Panc1 (cell line): ENCODE data around the gene ASTN2. TPM values are rescaled to one million over a fixed set of nuclear protein-coding genes. Genes with fewer than 3 reads are reported as not detected.

Experiments used
- ATAC-seq: fragments of 200-7000 bp; cut with Tn5 transposase; 2 replicates; pipeline ENCODE4 v1.9.1; 2020; ENCODE audit warnings: mild to moderate bottlenecking, moderate library complexity
- BruUV-seq: library from RNA; stranded (reverse); fragments of 400-500 nt; replicated peaks from 2 replicates; lab custom pipeline; 2021; lab: Mats Ljungman, UMichigan
- CTCF ChIA-PET: fragments of 300-600 bp; sonication (Branson Sonifier 250); formaldehyde crosslinking; loops from one replicate; lab custom pipeline; 2022; ENCODE audit warnings: antibody characterized with exemption; lab: Charles Lee
- POLR2A ChIA-PET: fragments of 300-600 bp; sonication (Branson Sonifier 250); formaldehyde crosslinking; loops from one replicate; lab custom pipeline; 2022; ENCODE audit warnings: antibody characterized with exemption; lab: Charles Lee
- DNase-seq: peaks from one replicate; pipeline ENCODE4 v3.0.0-alpha.2; 2010; ENCODE audit warnings: low read depth, low spot score
- H3K27ac ChIP-seq: 2 replicates; pipeline ENCODE4 v1.5.1; 2011; ENCODE audit warnings: mild to moderate bottlenecking, low read length, inconsistent platforms
- H3K27me3 ChIP-seq: fragments of 200-500 bp; sonication (Bioruptor generic); 2 replicates; pipeline ENCODE4 v1.6.0; 2014; ENCODE audit warnings: low read length, inconsistent platforms; ENCODE audit not compliant: control insufficient read depth, insufficient read depth
- H3K36me3 ChIP-seq: fragments of 200-500 bp; sonication (Bioruptor generic); 2 replicates; pipeline ENCODE4 v1.5.1; 2014; ENCODE audit warnings: inconsistent platforms, mild to moderate bottlenecking, low read length, moderate library complexity; ENCODE audit not compliant: control insufficient read depth, insufficient read depth
- H3K4me1 ChIP-seq: 2 replicates; pipeline ENCODE4 v1.5.1; 2011; ENCODE audit warnings: inconsistent platforms, mild to moderate bottlenecking, low read length, moderate library complexity; ENCODE audit not compliant: control insufficient read depth, insufficient read depth
- H3K4me3 ChIP-seq, 2 experiments: 2 replicates each; pipeline ENCODE4 v1.5.1; 2011 to 2012; ENCODE audit warnings: low read depth in 2 of 2, low read length in 2 of 2, mild to moderate bottlenecking in 2 of 2, inconsistent platforms in 1 of 2, moderate library complexity in 1 of 2
- H3K9me3 ChIP-seq: fragments of 200-500 bp; sonication (Bioruptor generic); 2 replicates; pipeline ENCODE4 v1.5.1; 2014; ENCODE audit warnings: low read depth, mild to moderate bottlenecking, inconsistent platforms, low read length, moderate library complexity; ENCODE audit not compliant: control insufficient read depth, insufficient read depth
- POLR2AphosphoS5 ChIP-seq: IDR thresholded peaks from 2 replicates; pipeline ENCODE4 v1.6.1; 2012; ENCODE audit warnings: mild to moderate bottlenecking, low read depth, low read length, moderate library complexity
- SIN3A ChIP-seq: IDR thresholded peaks from 2 replicates; pipeline ENCODE4 v1.6.1; 2012; ENCODE audit warnings: low read depth, mild to moderate bottlenecking, low read length, moderate library complexity, borderline replicate concordance; ENCODE audit not compliant: insufficient read depth
- TCF7L2 ChIP-seq: IDR thresholded peaks from 2 replicates; pipeline ENCODE4 v1.6.1; 2011; ENCODE audit warnings: mild to moderate bottlenecking, low read depth, low read length, inconsistent platforms
- in situ Hi-C: cut with HindIII; loops from 2 replicates; pipeline ENCODE4 v1.10.0; 2016; ENCODE audit warnings: low sequenced_read_pairs, low pct_unique_long_range_greater_than_20kb
- intact Hi-C: fragments of 100-400 bp; cut with micrococcal nuclease; formaldehyde crosslinking; loops from one replicate; pipeline ENCODE4 v1.10.0; 2022; ENCODE audit not compliant: unreplicated experiment
- total RNA-seq: library from RNA; stranded (reverse); gene quantifications from one replicate; pipeline ENCODE4 v1.2.1, GENCODE V29; 2021; ENCODE audit not compliant: unreplicated experiment
- TF ChIP-seq, protein P1 (sequence below), 2 experiments: IDR thresholded peaks; 2 replicates each; pipeline ENCODE4 v1.6.1; 2011 to 2012; ENCODE audit warnings: low read depth in 2 of 2, control low read depth in 1 of 2, low read length in 1 of 2, mild to moderate bottlenecking in 1 of 2, moderate library complexity in 1 of 2; ENCODE audit not compliant: insufficient read depth in 1 of 2
- TF ChIP-seq, protein P2 (sequence below): fragments of 450-650 bp; IDR thresholded peaks from 2 replicates; pipeline ENCODE4 v1.5.1; 2017; ENCODE audit warnings: mild to moderate bottlenecking

The ASTN2 gene
- total RNA-seq, 1 experiment from 2014 or later = 3.9 TPM

DNA sequence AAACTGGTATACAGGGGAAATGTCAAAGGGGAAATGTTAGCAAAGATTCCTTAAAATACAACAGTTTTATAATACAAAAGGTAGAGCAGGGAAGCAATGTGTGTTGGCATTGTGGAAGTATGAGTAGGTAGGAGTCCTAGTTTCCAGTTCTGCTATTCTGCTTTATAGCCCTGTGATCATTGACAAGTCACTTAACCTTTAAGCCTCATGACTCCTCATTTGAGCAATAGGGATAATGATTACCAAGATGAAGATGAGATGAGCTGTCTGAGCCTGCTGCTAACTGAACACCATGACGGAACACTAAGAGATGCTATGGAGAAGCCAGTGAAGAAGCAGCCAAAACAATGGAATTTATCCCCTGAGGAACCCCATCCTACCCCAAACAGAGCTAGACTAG is 1009.5 kb downstream of the ASTN2 start:
- CTCF ChIA-PET = no interaction called here
- TF ChIP-seq SIN3A (no peak), POLR2AphosphoS5 (no peak), TCF7L2 (no peak)
- TF ChIP-seq, protein P1, sequence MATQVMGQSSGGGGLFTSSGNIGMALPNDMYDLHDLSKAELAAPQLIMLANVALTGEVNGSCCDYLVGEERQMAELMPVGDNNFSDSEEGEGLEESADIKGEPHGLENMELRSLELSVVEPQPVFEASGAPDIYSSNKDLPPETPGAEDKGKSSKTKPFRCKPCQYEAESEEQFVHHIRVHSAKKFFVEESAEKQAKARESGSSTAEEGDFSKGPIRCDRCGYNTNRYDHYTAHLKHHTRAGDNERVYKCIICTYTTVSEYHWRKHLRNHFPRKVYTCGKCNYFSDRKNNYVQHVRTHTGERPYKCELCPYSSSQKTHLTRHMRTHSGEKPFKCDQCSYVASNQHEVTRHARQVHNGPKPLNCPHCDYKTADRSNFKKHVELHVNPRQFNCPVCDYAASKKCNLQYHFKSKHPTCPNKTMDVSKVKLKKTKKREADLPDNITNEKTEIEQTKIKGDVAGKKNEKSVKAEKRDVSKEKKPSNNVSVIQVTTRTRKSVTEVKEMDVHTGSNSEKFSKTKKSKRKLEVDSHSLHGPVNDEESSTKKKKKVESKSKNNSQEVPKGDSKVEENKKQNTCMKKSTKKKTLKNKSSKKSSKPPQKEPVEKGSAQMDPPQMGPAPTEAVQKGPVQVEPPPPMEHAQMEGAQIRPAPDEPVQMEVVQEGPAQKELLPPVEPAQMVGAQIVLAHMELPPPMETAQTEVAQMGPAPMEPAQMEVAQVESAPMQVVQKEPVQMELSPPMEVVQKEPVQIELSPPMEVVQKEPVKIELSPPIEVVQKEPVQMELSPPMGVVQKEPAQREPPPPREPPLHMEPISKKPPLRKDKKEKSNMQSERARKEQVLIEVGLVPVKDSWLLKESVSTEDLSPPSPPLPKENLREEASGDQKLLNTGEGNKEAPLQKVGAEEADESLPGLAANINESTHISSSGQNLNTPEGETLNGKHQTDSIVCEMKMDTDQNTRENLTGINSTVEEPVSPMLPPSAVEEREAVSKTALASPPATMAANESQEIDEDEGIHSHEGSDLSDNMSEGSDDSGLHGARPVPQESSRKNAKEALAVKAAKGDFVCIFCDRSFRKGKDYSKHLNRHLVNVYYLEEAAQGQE (IDR thresholded peaks at IDR 0.05; ENCODE audit: insufficient read depth in 1 of 2, low read depth in 2 of 2, low read length in 1 of 2) = no peak
- TF ChIP-seq, protein P2, sequence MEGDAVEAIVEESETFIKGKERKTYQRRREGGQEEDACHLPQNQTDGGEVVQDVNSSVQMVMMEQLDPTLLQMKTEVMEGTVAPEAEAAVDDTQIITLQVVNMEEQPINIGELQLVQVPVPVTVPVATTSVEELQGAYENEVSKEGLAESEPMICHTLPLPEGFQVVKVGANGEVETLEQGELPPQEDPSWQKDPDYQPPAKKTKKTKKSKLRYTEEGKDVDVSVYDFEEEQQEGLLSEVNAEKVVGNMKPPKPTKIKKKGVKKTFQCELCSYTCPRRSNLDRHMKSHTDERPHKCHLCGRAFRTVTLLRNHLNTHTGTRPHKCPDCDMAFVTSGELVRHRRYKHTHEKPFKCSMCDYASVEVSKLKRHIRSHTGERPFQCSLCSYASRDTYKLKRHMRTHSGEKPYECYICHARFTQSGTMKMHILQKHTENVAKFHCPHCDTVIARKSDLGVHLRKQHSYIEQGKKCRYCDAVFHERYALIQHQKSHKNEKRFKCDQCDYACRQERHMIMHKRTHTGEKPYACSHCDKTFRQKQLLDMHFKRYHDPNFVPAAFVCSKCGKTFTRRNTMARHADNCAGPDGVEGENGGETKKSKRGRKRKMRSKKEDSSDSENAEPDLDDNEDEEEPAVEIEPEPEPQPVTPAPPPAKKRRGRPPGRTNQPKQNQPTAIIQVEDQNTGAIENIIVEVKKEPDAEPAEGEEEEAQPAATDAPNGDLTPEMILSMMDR = no peak
- no peak for DNase-seq
- H3K4me3 ChIP-seq = no peak overlapping the region
- H3K4me1 ChIP-seq = no peaks in the 10 kb centered on the region
- in situ Hi-C loops (no loop called here), intact Hi-C loops (no loop called here)
- BruUV-seq = no TSS peak
- no peak for ATAC-seq
- no peaks in the 10 kb centered on the region for H3K27me3 ChIP-seq
- POLR2A ChIA-PET = no interaction called here
- H3K27ac ChIP-seq = no peak overlapping the region
- H3K36me3 ChIP-seq = no peaks in the 10 kb centered on the region
- H3K9me3 ChIP-seq = no peaks in the 10 kb centered on the region

DNA sequence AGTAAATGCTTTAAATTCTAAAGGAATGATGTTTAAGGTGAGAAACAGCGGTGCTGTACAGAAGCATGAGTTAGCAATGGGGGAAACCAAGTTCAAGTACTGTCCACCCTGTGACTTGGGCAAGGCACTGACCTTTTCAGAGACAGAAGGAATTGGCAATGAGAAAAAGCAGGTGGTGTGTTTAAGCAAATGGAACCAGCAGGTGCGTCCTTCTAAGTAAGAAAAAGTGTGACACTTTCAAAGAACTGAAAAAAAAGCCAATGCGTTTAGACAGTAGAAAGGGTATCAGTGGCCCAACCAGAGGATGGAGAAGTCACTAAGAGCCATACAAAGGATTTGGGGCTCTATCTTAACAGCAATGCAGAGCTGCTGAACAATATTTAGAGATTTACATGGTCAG is 1010.6 kb downstream of the ASTN2 start:
- no peak overlapping the region for H3K27ac ChIP-seq
- ChIA-PET CTCF (no interaction called here), POLR2A (no interaction called here)
- BruUV-seq = no TSS peak
- in situ Hi-C loops = no loop called here
- H3K9me3 ChIP-seq = no peaks in the 10 kb centered on the region
- H3K36me3 ChIP-seq = no peaks in the 10 kb centered on the region
- TF ChIP-seq SIN3A (no peak), TCF7L2 (no peak), POLR2AphosphoS5 (no peak)
- TF ChIP-seq, protein P1 (IDR thresholded peaks at IDR 0.05; ENCODE audit: insufficient read depth in 1 of 2, low read depth in 2 of 2, low read length in 1 of 2) = no peak
- TF ChIP-seq, protein P2 = no peak
- H3K4me3 ChIP-seq = no peak overlapping the region
- DNase-seq = no peak
- intact Hi-C loops = no loop called here
- H3K4me1 ChIP-seq = no peaks in the 10 kb centered on the region
- ATAC-seq = no peak
- no peaks in the 10 kb centered on the region for H3K27me3 ChIP-seq
